Tibial artery (tissue), 4 donors: Measurements from ENCODE around the gene ACP7.
"Not testable (repeated sequence)": the region's sequence is repeated elsewhere in the genome, so short reads cannot be mapped to it uniquely, and the experiment has no call there.

Source experiments
- DNase-seq, 2 donors: peaks; one replicate each; pipeline ENCODE4 v3.0.0-alpha.2; 2019
- H3K27ac ChIP-seq, 2 donors: fragments of 200-600 bp; sonication (generic) in 1 of 2; 1 replicate in 1 of 2; 2 replicates in 1 of 2; pipeline ENCODE4 v1.5.1; 2018 to 2019; ENCODE audit warnings: mild to moderate bottlenecking in 1 of 2
- H3K27me3 ChIP-seq, 2 donors: fragments of 200-600 bp; sonication (generic) in 1 of 2; one replicate each; pipeline versions ENCODE4 v1.5.1 to v1.6.0; 2016 to 2019
- H3K36me3 ChIP-seq, 3 donors: fragments of 200-600 bp; sonication (generic) in 2 of 3; one replicate each; pipeline ENCODE4 v1.5.1; 2016 to 2019; ENCODE audit warnings: mild to moderate bottlenecking in 2 of 3
- H3K4me1 ChIP-seq, 4 donors: fragments of 200-600 bp; sonication (generic) in 2 of 4; 1 replicate in 3 of 4; 2 replicates in 1 of 4; pipeline ENCODE4 v1.5.1; 2016 to 2019
- H3K4me3 ChIP-seq, 2 donors: fragments of 200-600 bp; sonication (generic) in 1 of 2; 1 replicate in 1 of 2; 2 replicates in 1 of 2; pipeline ENCODE4 v1.5.1; 2018 to 2019; ENCODE audit warnings: mild to moderate bottlenecking in 2 of 2
- H3K9me3 ChIP-seq, 3 donors: fragments of 200-600 bp; sonication (generic) in 1 of 3; one replicate each; pipeline ENCODE4 v1.5.1; 2016 to 2019
- intact Hi-C: fragments of 100-400 bp; cut with DNase I; formaldehyde crosslinking; loops from one replicate; pipeline ENCODE4 v1.15.0; 2023; ENCODE audit warnings: low total_unique reads
- TF ChIP-seq, protein P1 (sequence below), 2 experiments: fragments of 200-600 bp in 1 of 2; fragments of 450-650 bp in 1 of 2; IDR thresholded peaks; one replicate each; pipeline ENCODE4 v1.5.1; 2017 to 2019; ENCODE audit warnings: antibody characterized with exemption in 2 of 2, mild to moderate bottlenecking in 1 of 2, moderate library complexity in 1 of 2

ACP7 gene

GRCh38 chr19:39140594-39140993 is 56.4 kb downstream of the ACP7 start:
- H3K27ac ChIP-seq = no peak overlapping the region
- H3K4me3 ChIP-seq = no peak overlapping the region
- intact Hi-C loops = no loop called here
- peaks cover 0 to 58% (median 19%) of the 10 kb centered on the region in 4 donors for H3K4me1 ChIP-seq
- no peaks in the 10 kb centered on the region for H3K9me3 ChIP-seq
- no peak for DNase-seq
- H3K27me3 ChIP-seq = no peaks in the 10 kb centered on the region
- TF ChIP-seq, protein P1, sequence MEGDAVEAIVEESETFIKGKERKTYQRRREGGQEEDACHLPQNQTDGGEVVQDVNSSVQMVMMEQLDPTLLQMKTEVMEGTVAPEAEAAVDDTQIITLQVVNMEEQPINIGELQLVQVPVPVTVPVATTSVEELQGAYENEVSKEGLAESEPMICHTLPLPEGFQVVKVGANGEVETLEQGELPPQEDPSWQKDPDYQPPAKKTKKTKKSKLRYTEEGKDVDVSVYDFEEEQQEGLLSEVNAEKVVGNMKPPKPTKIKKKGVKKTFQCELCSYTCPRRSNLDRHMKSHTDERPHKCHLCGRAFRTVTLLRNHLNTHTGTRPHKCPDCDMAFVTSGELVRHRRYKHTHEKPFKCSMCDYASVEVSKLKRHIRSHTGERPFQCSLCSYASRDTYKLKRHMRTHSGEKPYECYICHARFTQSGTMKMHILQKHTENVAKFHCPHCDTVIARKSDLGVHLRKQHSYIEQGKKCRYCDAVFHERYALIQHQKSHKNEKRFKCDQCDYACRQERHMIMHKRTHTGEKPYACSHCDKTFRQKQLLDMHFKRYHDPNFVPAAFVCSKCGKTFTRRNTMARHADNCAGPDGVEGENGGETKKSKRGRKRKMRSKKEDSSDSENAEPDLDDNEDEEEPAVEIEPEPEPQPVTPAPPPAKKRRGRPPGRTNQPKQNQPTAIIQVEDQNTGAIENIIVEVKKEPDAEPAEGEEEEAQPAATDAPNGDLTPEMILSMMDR (IDR thresholded peaks at IDR 0.05) = no peak
- no peaks in the 10 kb centered on the region for H3K36me3 ChIP-seq

- Histone ChIP-seq H3K27me3 (no peaks in the 10 kb centered on the region), H3K4me1 (peaks cover 0 to 52% (median 22%) of the 10 kb centered on the region in 4 donors), H3K4me3 (no peak overlapping the region), H3K27ac (no peak overlapping the region), H3K9me3 (no peaks in the 10 kb centered on the region), H3K36me3 (no peaks in the 10 kb centered on the region)
- no peak for DNase-seq
- intact Hi-C loops = no loop called here
- TF ChIP-seq, protein P1 (IDR thresholded peaks at IDR 0.05) = no peak
Measured at GRCh38 chr19:39141929-39142328, 57.8 kb downstream of the ACP7 start.

DNA sequence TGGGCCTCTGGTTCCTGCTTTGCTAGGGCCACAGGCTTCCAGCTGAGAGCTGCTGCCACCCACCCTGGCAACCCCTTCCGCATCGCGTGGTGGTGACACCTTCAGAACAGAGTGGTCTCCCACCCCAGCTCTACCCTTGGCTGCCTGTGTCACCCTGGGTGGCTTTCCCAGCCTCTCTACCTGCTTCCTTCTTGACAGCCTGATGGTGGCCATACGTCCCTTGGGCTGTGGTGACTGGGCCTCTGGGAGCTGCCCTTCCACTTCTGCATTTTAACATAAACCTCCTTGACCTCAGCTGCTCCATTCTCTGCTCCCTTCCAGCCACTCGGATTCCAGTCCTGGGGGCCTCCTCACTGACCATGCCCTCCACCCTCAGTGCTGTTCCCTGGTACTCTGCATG is 58.5 kb downstream of the ACP7 start:
- no peak for DNase-seq
- Histone ChIP-seq H3K9me3 (no peaks in the 10 kb centered on the region), H3K27ac (no peak overlapping the region), H3K4me1 (peaks cover 0 to 45% (median 22%) of the 10 kb centered on the region in 4 donors), H3K27me3 (no peaks in the 10 kb centered on the region), H3K36me3 (no peaks in the 10 kb centered on the region), H3K4me3 (no peak overlapping the region)
- intact Hi-C loops = no loop called here
- TF ChIP-seq, protein P1 (IDR thresholded peaks at IDR 0.05) = no peak

GRCh38 chr19:39143757-39144289 is 59.7 kb downstream of the ACP7 start:
- not testable (repeated sequence) for H3K4me3 ChIP-seq

GRCh38 chr19:39144290-39145071 is 60.3 kb downstream of the ACP7 start:
- no peak for DNase-seq
- H3K9me3 ChIP-seq = no peaks in the 10 kb centered on the region
- H3K27ac ChIP-seq = peak overlapping the region; percentile 39 to 63
- no peak overlapping the region for H3K4me3 ChIP-seq
- TF ChIP-seq, protein P1 (IDR thresholded peaks at IDR 0.05) = no peak
- H3K4me1 ChIP-seq = peaks cover 0 to 33% (median 15%) of the 10 kb centered on the region in 4 donors
- no peaks in the 10 kb centered on the region for H3K27me3 ChIP-seq
- no peaks in the 10 kb centered on the region for H3K36me3 ChIP-seq
- intact Hi-C loops = no loop called here

More at GRCh38 chr19:39143757-39144289, 59.7 kb downstream of the ACP7 start:
- Histone ChIP-seq H3K27ac (peak overlapping the region in 1 of 2 donors; percentile 63), H3K4me1 (peaks cover 0 to 40% (median 19%) of the 10 kb centered on the region in 4 donors)
- H3K36me3 ChIP-seq, H3K27me3 ChIP-seq, intact Hi-C loops, H3K9me3 ChIP-seq, DNase-seq: not testable (repeated sequence)
